Measurements from ENCODE around the gene ARFGEF2.

ARFGEF2 gene

DNA sequence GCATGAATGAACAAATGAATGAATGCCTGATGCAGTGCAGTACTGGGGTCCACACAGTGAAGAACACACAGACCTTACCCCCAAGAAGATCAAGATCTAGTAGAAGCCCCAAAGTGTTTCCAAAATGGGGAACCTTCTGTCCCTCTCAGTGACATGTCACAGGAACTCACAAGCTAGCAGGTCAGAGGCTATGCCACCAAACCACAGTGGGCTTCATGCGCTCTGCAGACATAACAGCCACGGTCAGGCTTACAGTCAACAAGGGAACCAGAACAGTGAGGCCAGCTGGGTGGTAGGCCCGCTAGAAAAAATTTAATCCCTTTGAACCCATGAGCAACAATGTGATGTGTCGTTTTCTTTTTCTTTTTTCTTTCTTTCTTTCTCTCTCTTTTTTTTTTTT, 20.2 kb upstream of the ARFGEF2 start:
- no peak for DNase-seq

DNA sequence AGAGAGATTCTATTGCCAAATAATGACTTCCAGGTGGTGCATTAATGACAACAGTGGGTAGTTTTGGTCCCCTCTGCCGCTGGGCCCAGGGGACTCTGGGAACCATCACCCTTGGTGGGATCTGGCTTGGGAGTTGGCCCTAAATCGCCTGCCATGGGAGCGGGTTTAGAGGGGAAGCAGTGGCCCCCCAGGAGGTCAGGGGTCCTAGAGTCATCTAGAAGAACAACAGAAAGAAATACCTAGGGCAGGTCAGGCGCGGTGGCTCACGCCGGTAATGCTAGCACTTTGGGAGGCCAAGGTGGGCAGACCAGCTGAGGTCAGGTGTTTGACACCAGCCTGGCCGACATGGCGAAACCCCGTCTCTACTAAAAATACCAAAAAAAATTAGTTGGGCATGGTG, 17.8 kb upstream of the ARFGEF2 start:
- no peak for DNase-seq

- peak; percentile 29 for DNase-seq
These were observed 16.8 kb upstream of the ARFGEF2 start for GRCh38 chr20:48904566-48905296.

DNA sequence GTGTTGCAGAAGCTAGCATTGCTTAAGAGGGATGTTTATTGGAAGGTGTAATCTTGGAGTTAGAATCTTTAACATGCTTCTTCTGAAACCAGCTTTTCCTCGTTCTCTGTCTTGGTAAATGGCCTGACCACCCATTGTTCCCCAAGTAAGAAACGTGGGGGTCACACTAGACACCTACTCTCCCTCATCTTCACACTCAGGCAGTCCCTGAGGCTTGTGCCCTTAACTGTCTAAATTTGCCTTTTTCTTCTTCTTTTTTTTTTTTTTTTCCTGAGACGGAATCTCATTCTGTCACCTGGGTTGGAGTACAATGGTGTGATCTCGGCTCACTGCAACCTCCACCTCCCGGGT, 16.2 kb upstream of the ARFGEF2 start:
- no peak for DNase-seq

- DNase-seq: no peak
These were observed 15.2 kb upstream of the ARFGEF2 start for GRCh38 chr20:48906221-48906877.

GRCh38 chr20:48908656-48909319, 12.7 kb upstream of the ARFGEF2 start:
- DNase-seq: no peak

- DNase-seq: no peak
These were observed 11.6 kb upstream of the ARFGEF2 start for GRCh38 chr20:48909910-48910309.

DNA sequence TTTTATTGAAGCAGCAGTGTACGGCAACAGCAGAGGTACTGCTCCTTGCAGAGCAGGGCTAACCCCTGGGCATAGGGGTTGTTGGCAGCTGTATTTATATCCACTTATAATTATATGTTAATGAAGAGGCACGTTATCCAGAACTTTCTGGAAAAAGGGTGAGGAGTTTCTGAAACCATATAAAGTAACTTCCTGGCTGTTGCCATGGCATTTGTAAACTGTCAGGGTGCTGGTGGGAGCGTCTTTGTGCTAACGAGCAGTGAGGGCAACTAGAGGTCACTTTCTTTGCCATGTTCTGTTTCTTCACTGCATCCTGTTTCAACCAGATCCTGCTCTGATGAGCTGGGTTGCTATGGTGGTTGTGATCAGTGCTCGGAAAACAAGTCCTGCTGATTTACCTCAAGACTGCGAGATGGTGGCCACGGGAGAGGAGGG, 11.1 kb upstream of the ARFGEF2 start:
- DNase-seq: no peak

- no peak for DNase-seq
These were observed 9.4 kb upstream of the ARFGEF2 start for GRCh38 chr20:48912065-48912464.

GRCh38 chr20:48916699-48917098, 4.8 kb upstream of the ARFGEF2 start:
- DNase-seq: no peak

DNA sequence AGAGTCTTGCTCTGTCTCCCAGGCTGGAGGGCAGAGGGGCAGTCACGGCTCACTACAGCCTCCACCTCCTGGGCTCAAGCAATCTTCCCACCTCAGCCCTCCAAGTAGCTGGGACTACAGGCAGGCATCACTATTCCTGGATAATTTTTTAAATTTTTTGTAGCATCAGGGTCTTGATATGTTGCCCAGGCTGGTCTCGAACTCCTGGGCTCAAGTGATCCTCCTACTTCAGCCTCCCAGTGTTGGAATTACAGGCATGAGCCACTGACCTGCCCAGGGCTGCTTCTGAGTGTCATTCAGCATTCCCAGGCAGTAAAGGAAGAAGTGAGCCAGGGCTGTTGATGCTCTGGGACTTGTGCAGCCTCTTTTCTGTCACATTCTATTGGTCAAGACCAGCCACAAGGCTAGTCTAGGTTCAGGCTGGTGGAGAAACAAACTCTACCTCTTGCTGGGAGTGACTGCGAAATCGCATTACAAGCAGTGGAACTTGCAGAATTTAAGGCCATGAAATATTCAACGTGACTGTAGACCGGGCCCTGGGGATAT, 2.1 kb upstream of the ARFGEF2 start:
- no peak for DNase-seq

DNA sequence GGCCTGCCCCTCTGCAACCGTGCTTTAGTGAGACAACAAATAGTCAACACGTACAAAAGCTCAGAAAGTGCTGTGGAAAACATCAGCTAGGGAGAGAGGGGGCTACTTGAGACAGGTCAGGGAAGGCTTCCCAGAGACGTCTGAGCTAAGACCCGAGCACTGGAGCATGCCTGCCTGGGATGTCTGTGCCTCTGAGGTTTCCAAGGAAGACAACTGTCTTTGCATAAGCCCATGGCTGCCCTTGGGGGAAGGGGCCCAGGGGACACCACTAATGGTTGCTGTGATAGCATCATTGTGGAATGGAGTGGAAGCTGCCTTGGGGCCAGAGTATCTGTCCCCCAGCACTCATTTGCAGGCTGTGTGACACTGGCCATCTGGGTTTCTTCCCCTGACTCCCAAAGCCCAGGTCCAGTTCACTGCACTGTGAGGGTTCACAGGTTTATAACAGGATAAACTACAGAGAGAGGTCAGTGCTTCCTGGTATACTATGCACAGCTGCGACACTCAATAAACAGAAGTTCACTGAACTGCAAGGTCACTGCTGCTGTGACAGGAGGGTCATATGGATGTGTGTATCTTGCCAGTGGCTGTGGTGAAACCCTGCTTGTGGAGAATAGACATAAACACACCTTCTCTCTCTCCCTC, 1.5 kb upstream of the ARFGEF2 start:
- no peak for DNase-seq

GRCh38 chr20:48920527-48921167, 864 bp upstream of the ARFGEF2 start:
- DNase-seq: no peak

GRCh38 chr20:48921883-48922820, 641 bp downstream of the ARFGEF2 start:
- no peak for DNase-seq

DNA sequence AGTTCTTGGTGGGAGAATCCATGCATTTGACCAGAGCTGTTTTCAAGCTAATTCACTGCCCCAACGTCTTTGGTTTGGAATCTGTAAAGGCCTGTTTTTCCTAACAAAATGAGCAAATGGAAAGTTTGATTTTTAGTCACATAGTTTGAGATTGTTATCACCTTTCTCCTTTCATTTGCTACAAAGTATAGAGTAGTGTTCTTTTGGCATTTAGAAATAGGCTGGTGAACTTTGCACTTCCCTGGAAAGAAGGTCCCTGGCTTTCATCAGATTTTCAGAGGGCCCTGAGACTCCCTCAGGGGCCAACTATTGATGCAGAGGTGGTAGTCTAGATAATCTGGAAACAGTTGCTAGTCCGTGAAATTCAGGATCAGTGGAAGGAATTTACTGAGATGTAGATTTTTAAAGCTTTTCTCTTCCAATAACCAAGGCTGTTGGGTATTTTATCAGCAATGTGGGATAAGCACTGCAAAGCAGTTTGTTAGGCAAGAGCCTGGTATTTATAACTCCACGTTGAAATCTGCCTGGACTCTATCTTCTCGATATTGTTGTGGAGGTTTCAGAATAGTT, 1.7 kb downstream of the ARFGEF2 start:
- DNase-seq: no peak

DNA sequence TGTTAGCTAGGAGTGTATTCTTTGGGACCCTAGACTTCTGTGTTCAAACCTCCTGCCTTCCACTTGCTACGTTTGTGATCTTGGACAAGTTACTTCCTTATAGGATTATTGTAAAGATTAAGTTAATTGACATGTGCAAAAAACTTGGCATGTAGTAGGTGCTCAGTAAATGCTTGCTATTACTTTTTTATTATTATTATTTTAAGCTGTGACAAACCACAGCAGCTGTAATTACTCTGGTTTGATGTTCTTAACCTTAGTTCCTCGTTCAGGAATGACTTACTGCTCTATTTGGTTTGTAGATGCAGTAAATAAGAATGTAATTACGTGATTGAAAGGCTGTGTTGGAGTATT, 3.2 kb downstream of the ARFGEF2 start:
- no peak for DNase-seq

DNA sequence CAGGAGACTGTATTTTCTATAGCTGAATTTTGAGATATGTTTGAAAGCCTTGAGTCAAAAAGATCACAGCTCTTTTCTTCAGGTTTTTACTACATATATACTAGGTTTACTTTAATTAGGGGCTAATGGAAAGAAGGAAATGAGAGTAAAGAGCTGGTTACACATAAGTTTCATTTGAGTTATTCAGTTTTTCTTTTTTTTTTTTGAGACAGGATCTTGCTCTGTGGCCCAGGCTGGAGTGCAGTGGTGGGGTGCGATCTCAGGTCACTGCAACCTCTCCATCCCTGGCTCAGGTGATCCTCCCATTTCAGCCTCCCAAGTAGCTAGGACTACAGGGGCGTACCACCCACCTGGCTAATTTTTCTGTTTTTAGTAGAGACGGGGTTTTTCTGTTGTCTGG, 4.8 kb downstream of the ARFGEF2 start:
- DNase-seq: no peak

DNA sequence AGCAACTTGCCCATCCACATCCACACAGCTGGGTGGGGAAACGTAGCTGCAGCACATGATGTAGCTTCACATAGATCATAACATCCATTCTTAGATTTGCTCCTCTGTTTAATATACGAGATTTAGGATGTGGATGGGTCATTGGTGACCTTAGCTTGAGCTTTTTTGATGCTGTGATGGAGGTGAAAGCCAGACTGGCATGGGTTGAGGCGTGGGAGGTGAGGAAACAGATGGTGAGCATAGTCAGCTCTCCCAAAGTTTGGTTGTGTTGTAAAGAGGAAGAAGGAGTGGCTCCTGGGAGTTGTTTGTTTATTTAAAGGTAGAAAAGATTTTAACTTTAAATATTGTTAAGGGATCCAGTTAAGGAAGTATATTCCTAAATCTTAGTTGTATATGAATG, 5.3 kb downstream of the ARFGEF2 start:
- DNase-seq: no peak

GRCh38 chr20:48928832-48929725, 7.6 kb downstream of the ARFGEF2 start:
- no peak for DNase-seq

DNA sequence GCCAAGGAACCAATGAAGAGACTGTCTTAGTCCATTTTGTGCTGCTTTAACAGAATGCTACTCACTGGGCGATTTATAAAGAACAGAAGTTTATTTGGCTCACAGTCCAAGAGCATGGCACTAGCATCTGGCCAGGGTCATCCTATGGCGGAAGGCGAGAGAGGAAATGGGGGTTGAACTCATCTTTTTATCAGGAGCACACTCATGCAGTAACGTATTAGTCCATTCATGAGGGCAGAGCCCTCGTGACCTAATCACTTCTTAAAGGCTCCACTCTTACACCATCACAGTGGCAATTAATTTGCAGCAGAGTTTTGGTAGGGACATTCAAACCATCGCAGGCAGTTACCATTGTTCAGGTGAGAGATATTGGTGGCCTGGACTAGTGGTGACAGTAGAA, 8.5 kb downstream of the ARFGEF2 start:
- no peak for DNase-seq

Data from NCI-H2029 (cell line).